ENCODE data around the gene CAMK2G. TPM values are rescaled to one million over a fixed set of nuclear protein-coding genes. Genes with fewer than 3 reads are reported as not detected.
"Not testable (repeated sequence)": the region's sequence is repeated elsewhere in the genome, so short reads cannot be mapped to it uniquely, and the experiment has no call there.

CAMK2G gene
- total RNA-seq, 4 donors from 2014 or later, result 48.6 to 67.5 (median 51.7) TPM

GRCh38 chr10:73838008-73838567 lies 36.3 kb downstream of the CAMK2G start:
- Histone ChIP-seq H3K4me1 (no peaks in the 10 kb centered on the region), H3K36me3 (peaks cover 0 to 61% of the 10 kb centered on the region in 2 donors), H3K4me3 (no peak overlapping the region), H3K27ac (no peak overlapping the region), H3K27me3 (no peaks in the 10 kb centered on the region), H3K9me3 (no peaks in the 10 kb centered on the region)
- DNase-seq (no peak), ATAC-seq (no peak)
- in situ Hi-C loops (cut with MboI; ENCODE audit: low sequenced_read_pairs in 4 of 4), result no loop called here
- no peak for TF ChIP-seq CTCF (IDR thresholded peaks at IDR 0.05 in 4 of 5, conservative IDR thresholded peaks at IDR 0.05 in 1 of 5)
- TF ChIP-seq POLR2A (IDR thresholded peaks at IDR 0.05), result no peak
- intact Hi-C loops (cut with DNase I; ENCODE audit: low total_unique reads), result no loop called here

GRCh38 chr10:73837072-73837471 lies 37.3 kb downstream of the CAMK2G start:
- ATAC-seq, result no peak
- no peak overlapping the region for H3K4me3 ChIP-seq
- H3K27me3 ChIP-seq, result no peaks in the 10 kb centered on the region
- no peaks in the 10 kb centered on the region for H3K4me1 ChIP-seq
- H3K27ac ChIP-seq, result no peak overlapping the region
- no peaks in the 10 kb centered on the region for H3K9me3 ChIP-seq
- intact Hi-C loops (cut with DNase I; ENCODE audit: low total_unique reads), result no loop called here
- peaks cover 0 to 53% of the 10 kb centered on the region in 2 donors for H3K36me3 ChIP-seq
- no peak for TF ChIP-seq POLR2A (IDR thresholded peaks at IDR 0.05)
- TF ChIP-seq CTCF (IDR thresholded peaks at IDR 0.05 in 4 of 5, conservative IDR thresholded peaks at IDR 0.05 in 1 of 5), result no peak
- in situ Hi-C loops (cut with MboI; ENCODE audit: low sequenced_read_pairs in 4 of 4), result no loop called here
- no peak for DNase-seq

- H3K4me3 ChIP-seq, result no peak overlapping the region
- no peaks in the 10 kb centered on the region for H3K27me3 ChIP-seq
- TF ChIP-seq POLR2A (IDR thresholded peaks at IDR 0.05) (no peak), CTCF (IDR thresholded peaks at IDR 0.05 in 4 of 5, conservative IDR thresholded peaks at IDR 0.05 in 1 of 5) (no peak)
- intact Hi-C loops (cut with DNase I; ENCODE audit: low total_unique reads), result no loop called here
- no peaks in the 10 kb centered on the region for H3K9me3 ChIP-seq
- H3K27ac ChIP-seq, result no peak overlapping the region
- H3K4me1 ChIP-seq, result no peaks in the 10 kb centered on the region
- DNase-seq (no peak), ATAC-seq (no peak)
- H3K36me3 ChIP-seq, result peaks cover 0 to 47% of the 10 kb centered on the region in 2 donors
- in situ Hi-C loops (cut with MboI; ENCODE audit: low sequenced_read_pairs in 4 of 4), result no loop called here
Measured at GRCh38 chr10:73836427-73836980, 37.9 kb downstream of the CAMK2G start.

- H3K4me3 ChIP-seq; in situ Hi-C loops (cut with MboI; ENCODE audit: low sequenced_read_pairs in 4 of 4); intact Hi-C loops (cut with DNase I; ENCODE audit: low total_unique reads); H3K27ac ChIP-seq; DNase-seq; H3K27me3 ChIP-seq; H3K4me1 ChIP-seq; ATAC-seq; H3K9me3 ChIP-seq: not testable (repeated sequence)
- peaks cover 0 to 27% of the 10 kb centered on the region in 2 donors for H3K36me3 ChIP-seq
Measured at GRCh38 chr10:73829090-73829489, 45.3 kb downstream of the CAMK2G start.

GRCh38 chr10:73828161-73828560 lies 46.2 kb downstream of the CAMK2G start:
- intact Hi-C loops (cut with DNase I; ENCODE audit: low total_unique reads), result no loop called here
- DNase-seq (no peak), ATAC-seq (no peak)
- peaks cover 0 to 36% of the 10 kb centered on the region in 2 donors for H3K36me3 ChIP-seq
- H3K4me3 ChIP-seq, result no peak overlapping the region
- H3K9me3 ChIP-seq, result no peaks in the 10 kb centered on the region
- in situ Hi-C loops (cut with MboI; ENCODE audit: low sequenced_read_pairs in 4 of 4), result no loop called here
- TF ChIP-seq CTCF (IDR thresholded peaks at IDR 0.05 in 4 of 5, conservative IDR thresholded peaks at IDR 0.05 in 1 of 5) (no peak), POLR2A (IDR thresholded peaks at IDR 0.05) (no peak)
- no peak overlapping the region for H3K27ac ChIP-seq
- H3K4me1 ChIP-seq, result no peaks in the 10 kb centered on the region
- H3K27me3 ChIP-seq, result no peaks in the 10 kb centered on the region
